ENCODE measurements around the gene BAIAP2L2. TPM values are rescaled to one million over a fixed set of nuclear protein-coding genes. Genes with fewer than 3 reads are reported as not detected.

BAIAP2L2 gene
- total RNA-seq, 1 experiment from 2014 or later: 2.3 TPM

DNA sequence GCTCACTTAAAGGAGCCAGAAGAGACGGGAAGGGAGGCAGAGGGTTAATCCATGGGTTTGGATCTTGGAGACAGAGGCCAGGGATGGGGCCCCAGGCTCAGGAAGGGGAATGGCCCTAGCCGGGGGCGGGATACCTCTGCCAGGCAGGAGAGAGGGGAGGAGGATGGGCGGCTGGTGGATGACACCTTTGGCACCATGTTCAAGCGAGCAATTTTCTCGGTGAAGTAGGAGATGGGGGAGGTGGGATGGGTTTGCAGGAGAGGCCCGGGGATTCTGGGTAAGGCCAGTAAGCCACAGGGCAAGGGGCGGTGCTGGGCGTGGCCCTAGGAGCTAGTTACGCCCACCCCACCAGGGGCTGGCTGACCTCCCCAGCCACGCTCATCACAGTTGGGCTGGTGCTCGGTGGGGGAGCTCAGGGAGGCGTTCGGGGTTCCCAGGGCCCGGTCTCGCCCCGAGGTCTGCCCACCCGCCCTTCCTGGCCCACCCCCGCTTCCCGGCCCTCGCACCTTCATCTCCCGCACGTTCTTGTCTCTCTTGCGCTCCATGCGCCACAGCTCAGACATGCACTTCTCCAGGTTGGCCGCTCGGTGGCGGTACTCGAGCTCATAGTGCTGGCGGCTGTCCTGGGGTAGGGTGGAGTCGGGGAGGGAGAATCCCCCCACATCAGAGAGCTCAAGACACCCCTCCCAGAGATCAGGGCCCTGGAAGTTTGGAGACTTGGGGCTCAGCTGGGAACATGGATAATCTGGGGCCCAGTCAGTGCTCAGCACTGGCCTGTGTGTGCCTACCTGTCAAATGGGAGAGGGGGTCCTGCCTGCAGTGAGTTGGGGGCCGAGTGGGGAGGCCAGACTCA is 12.7 kb downstream of the BAIAP2L2 start:
- Histone ChIP-seq H3K9ac (ENCODE audit: extremely low read depth, insufficient read length, low read length) (no peak overlapping the region), H3K27me3 (ENCODE audit: insufficient read depth, low read length) (no peaks in the 10 kb centered on the region), H4K20me1 (ENCODE audit: control insufficient read depth, insufficient read depth, insufficient read length) (no peaks in the 10 kb centered on the region), H3K23ac (ENCODE audit: insufficient read length, low read depth, low read length) (no peak overlapping the region), H3K79me1 (ENCODE audit: insufficient read depth, low read depth, low read length, poor library complexity, severe bottlenecking) (no peaks in the 10 kb centered on the region), H3K9me3 (ENCODE audit: control insufficient read depth, low read depth, low read length) (no peaks in the 10 kb centered on the region), H2BK12ac (ENCODE audit: insufficient read length, low read depth, low read length) (no peak overlapping the region), H3K27ac (ENCODE audit: insufficient read length, low read depth, low read length) (no peak overlapping the region), H4K91ac (ENCODE audit: insufficient read length, low read depth, low read length) (no peak overlapping the region), H2BK20ac (ENCODE audit: low read depth, low read length, poor library complexity, severe bottlenecking) (no peak overlapping the region), H3K18ac (ENCODE audit: insufficient read length, low read depth, low read length) (no peak overlapping the region), H3K23me2 (ENCODE audit: insufficient read length, low read depth, low read length, poor library complexity, severe bottlenecking) (peaks cover 4% of the 10 kb centered on the region), H2BK120ac (ENCODE audit: low read depth, low read length, poor library complexity, severe bottlenecking) (no peak overlapping the region), H3K4me2 (ENCODE audit: insufficient read depth, insufficient read length, low read length) (peak overlapping the region; percentile 20), H3K79me2 (ENCODE audit: insufficient read depth, low read length) (no peaks in the 10 kb centered on the region), H3T11ph (ENCODE audit: low read length) (no peak overlapping the region), H4K5ac (ENCODE audit: insufficient read length, low read depth, low read length) (no peak overlapping the region), H3K14ac (ENCODE audit: insufficient read depth, low read length) (no peak overlapping the region), H3K56ac (ENCODE audit: insufficient read length, low read depth, low read length) (no peak overlapping the region), H3K4me1 (ENCODE audit: insufficient read depth, low read length) (no peaks in the 10 kb centered on the region), H2BK15ac (ENCODE audit: low read depth, low read length) (no peak overlapping the region), H2BK5ac (ENCODE audit: insufficient read length, low read length) (no peak overlapping the region), H4K8ac (replicated peaks; ENCODE audit: insufficient read length, low read depth, low read length) (no peak overlapping the region), H3K4ac (ENCODE audit: low read depth, low read length) (no peak overlapping the region), H2AK5ac (ENCODE audit: insufficient read length, low read length) (no peak overlapping the region), H2AFZ (ENCODE audit: low read length) (no peak overlapping the region)
- WGBS (ENCODE audit: extremely low coverage, insufficient read length, low lambda C conversion rate): no CpG with 5 or more reads among the region's 32 CpGs
- TF ChIP-seq, protein P1, sequence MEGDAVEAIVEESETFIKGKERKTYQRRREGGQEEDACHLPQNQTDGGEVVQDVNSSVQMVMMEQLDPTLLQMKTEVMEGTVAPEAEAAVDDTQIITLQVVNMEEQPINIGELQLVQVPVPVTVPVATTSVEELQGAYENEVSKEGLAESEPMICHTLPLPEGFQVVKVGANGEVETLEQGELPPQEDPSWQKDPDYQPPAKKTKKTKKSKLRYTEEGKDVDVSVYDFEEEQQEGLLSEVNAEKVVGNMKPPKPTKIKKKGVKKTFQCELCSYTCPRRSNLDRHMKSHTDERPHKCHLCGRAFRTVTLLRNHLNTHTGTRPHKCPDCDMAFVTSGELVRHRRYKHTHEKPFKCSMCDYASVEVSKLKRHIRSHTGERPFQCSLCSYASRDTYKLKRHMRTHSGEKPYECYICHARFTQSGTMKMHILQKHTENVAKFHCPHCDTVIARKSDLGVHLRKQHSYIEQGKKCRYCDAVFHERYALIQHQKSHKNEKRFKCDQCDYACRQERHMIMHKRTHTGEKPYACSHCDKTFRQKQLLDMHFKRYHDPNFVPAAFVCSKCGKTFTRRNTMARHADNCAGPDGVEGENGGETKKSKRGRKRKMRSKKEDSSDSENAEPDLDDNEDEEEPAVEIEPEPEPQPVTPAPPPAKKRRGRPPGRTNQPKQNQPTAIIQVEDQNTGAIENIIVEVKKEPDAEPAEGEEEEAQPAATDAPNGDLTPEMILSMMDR (conservative IDR thresholded peaks at IDR 0.05): peak; percentile 88
- peaks cover 1% of the 10 kb centered on the region for H3K27me3 Mint-ChIP-seq (ENCODE audit: low read depth)
- H3K4me3 Mint-ChIP-seq: peak overlapping the region; percentile 62 to 79
- H3K9me3 Mint-ChIP-seq: no peaks in the 10 kb centered on the region; a peak in 1 of 5 replicates
- H3K4me1 Mint-ChIP-seq: peaks cover 11 to 23% of the 10 kb centered on the region in 2 experiments
- H3K36me3 Mint-ChIP-seq (ENCODE audit: insufficient read depth in 1 of 3, low read depth in 3 of 3): peaks cover 0 to 10% (median 1%) of the 10 kb centered on the region in 3 experiments; a peak in 4 of 7 replicates
- peak overlapping the region; percentile 49 to 89 (median 86); a peak in 4 of 7 replicates for H3K27ac Mint-ChIP-seq
- DNase-seq: peak; percentile 93

All from H9 (cell line).